ENCODE results near the gene NT5C3A.

The NT5C3A gene

DNA sequence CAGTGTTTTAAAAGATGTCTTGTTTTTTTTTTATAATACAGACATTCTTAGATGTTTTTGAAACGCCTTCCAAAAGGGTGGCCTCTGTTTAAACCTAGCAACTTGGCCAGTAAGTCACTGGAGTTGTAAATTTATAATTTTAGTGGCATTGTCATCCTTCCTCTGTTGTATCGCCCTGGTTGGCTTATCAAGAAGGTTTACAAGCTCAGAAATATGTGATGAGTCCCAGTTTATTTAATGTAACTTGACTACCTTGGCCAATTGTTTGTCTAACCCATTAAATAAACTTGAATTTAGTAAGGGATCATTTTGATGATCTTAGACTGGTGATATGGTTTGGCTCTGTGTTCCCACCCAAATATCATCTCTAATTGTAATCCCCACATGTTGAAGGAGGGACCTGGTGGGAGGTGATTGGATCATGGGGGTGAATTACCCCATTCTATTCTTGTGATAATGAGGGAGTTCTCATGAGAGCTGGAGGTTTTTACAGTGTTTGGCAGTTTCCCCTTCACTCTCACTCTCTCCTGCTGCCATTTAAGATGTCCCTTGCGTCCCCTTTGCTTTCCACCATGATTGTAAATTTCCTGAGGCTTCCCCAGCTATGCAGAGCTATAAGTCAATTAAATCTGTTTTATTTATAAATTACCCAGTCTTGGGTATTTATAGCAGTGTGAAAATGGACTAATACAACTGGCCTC is 13.4 kb upstream of the NT5C3A start:
- DNase-seq: no peak

DNA sequence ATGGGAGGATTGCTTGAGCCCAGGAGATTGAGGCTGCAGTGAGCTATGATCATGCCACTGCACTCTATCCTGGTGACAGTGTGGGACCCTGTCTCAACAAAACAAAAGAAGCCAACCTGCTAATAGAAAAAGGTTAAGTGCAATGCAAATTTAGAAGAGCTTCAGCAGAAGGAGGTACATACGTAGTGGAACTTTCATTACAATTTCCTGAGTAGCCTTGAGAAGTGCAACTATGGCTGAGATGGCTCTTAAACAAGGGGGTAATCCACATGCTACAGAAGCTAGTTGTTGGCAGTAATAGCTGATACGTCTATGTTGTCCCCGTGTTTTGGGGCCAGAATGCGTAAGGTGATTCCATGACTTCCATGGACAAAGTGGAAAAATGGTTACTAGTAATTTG is 10.7 kb upstream of the NT5C3A start:
- DNase-seq: no peak

DNA sequence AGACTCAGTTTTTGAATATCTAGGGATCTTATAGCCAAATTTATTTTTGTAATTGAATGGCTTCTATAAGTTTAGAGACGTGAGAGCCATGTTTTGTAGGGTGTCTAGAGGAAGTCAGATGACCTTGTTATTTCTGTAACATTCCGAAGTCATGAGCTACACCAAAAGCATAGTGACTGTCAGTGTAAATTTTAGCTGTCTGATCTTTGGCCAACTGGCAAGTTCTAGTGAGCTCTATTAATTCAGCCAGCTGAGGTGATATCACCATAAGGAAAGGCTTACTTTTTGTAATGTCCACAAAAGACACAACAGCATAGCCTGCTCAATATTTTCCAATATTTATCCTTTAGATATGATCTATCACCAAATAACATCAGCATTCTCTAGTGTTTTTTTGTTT is 9.9 kb upstream of the NT5C3A start:
- DNase-seq: no peak

DNA sequence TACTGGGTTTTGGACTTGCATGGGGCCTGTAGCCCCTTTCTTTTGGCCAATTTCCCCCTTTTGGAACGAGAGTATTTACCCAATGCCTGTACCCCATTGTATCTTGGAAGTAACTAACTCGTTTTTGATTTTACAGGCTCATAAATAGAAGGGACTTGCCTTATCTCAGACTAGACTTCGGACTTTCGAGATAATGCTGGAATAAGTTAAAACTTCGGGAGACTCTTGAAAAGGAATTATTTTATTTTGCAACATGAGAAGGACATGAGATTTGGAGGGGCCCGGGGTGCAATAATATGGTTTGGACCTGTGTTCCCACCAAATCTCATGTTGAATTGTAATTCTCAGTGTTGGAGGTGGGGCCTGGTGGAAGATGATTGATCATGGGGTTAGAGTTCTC is 8.3 kb upstream of the NT5C3A start:
- DNase-seq: no peak

DNA sequence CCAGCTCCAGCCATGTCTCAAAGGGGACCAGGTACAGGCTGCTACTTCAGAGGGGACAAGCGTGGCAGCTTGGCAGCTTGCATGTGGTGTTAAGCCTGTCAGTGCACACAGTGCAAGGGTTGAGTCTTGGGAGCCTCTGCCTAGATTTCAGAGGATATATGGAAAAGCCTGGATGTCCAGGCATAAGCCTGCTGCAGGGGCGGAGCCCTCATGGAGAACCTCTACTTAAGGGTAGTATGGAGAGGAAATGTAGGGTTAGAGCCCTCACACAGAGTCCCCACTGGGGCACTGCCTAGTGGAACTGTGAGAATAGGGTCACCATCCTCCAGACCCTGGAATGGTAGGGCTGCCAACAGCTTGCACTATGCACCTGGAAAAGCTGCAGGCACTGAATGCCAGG is 7.7 kb upstream of the NT5C3A start:
- no peak for DNase-seq

DNA sequence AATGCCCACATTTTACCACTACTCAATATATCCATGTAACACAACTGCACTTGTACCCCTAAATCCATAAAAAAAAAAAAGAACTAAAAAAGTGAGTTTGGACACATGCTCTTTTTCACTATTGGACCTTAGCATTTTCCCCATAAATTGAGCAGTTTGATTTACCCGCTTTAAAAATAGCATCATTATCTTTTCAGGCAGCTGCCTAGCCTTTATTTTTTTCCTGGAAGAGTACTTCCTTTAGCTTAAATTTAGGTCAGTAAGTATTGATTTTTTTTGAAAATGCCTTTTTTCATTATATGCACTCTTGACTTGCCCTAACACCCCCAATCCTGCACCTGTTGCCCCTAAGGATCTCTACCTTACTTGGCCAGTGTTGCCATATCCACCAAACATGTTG is 5.3 kb upstream of the NT5C3A start:
- no peak for DNase-seq

DNA sequence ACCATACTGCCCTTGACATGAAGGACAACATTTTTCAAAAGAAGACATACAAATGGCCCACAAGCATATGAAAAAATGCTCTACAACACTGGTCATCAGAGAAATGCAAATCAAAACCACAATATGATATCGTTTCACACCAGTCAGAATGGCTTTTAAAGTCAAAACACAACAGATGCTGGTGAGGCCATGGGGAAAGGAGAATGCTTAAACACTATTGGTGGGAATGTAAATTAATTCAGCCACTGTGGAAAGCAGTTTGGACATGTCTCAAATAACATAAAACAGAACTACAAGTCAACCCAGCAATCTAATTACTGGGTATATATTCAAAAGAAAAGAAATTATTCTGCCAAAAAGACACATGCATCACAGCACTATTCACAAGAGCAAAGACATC is 4.2 kb upstream of the NT5C3A start:
- DNase-seq: no peak

DNA sequence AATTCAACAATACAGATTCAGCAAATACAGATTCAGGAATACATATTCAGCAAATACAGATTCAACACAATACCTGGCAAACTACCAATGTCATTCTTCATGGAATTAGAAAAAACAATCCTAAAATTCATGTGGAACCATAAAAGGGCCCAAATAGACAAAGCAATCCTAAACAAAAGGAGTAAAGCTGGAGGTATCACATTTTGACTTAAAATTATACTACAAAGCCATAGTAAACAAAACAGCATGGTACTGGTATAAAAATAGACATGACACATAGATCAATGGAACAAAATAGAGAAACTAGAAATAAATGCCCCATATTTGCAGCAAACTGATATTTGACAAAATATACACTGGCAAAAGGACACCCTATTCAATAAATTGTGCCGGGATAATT is 3.4 kb upstream of the NT5C3A start:
- DNase-seq: no peak

DNA sequence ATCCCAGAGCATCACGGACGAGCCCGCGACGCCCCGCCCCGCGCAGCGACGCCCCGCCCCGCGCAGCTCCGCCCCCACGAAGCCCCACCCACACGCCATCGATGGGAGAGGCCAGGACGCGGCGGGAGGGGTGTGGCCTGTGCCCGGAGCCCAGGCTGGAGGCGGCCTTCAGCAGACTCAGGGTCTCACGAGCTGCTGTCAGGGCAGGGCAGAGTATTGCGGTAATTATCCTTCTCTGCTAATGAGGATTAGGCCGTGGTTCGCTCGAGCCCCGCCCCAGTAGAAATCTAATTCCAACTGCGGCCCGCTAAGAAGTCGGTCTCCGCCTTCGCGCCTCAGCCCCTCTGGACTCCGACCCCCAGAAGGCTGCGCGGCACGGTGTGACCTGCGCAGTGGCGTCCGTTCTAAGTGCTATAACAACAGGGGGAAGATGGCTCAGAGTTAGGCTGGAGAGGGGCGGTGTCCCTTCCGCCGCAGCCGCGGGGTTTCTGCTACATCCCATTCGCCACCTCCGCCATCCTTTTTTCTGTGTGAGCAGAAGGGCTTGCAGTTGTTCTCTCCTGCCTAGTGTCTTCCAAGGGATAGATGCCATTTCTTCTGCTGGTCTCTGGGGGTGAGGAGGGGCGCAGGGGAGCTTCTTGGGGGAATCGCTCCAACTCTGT is 337 bp upstream of the NT5C3A start:
- DNase-seq: peak; percentile 92

DNA sequence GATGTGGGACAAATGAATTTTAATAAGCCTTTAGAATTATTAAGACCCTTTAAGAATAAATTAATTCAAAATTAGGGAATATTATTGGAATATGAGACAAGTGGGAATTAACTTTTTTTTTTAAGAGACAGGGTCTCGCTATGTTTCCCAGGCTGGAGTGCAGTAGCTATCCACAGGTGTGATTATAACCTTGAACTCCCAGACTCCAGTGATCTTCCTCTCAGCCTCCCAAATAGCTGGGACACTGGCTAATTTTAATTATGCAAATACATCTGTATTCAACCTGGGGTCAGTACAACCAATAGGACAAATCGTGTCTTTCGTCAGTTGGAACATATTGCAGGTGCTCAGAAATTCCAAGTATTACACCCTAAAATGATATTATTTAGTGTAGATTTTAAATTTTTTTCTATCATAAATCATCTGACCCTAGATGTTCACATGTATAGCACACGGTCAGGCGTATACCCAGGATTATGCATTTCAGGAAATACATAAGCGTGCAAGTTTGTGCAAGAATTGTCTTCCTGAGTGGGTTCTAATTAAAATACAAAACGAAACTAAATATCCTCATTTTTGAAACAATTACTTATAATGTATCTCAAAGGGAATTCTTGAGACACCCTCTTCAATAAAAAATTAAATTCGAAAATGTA is 1.2 kb downstream of the NT5C3A start:
- DNase-seq: no peak

DNA sequence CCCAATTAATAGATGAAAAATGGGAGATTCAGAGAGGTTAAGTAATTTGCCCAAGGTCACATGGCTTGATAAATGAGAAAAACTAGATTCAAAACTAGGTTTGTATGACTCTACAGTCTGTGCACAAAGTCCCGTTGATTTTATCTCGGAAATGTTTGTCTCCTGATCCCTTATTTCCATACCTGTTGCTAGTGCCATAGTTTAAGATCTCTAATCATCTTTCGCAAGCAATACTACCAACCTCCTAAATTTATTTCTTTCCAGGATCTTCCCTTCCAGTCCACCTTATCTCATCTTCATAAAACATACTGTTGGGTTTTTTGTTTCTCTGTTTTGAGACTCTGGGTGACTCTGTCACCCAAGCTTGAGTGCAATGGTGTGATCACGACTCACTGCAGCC is 2.9 kb downstream of the NT5C3A start:
- DNase-seq: no peak

DNA sequence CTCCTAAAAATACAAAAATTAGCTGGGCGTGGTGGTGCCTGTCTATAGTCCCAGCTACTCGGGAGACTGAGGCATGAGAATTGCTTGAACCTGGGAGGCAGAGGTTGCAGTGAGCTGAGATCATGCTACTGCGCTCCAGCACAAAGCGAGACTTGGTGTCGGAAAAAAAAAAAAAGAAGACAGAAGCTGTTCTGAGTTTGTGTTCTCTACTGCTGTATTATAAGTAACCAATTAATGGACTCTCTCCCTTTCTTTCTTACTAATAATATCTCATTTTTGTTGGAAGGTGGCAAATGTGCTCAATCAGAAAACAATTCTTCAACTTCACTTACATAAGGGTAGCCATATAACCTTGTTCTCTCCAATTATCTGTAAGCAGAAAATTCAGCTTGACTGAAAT is 7.4 kb downstream of the NT5C3A start:
- DNase-seq: no peak

DNA sequence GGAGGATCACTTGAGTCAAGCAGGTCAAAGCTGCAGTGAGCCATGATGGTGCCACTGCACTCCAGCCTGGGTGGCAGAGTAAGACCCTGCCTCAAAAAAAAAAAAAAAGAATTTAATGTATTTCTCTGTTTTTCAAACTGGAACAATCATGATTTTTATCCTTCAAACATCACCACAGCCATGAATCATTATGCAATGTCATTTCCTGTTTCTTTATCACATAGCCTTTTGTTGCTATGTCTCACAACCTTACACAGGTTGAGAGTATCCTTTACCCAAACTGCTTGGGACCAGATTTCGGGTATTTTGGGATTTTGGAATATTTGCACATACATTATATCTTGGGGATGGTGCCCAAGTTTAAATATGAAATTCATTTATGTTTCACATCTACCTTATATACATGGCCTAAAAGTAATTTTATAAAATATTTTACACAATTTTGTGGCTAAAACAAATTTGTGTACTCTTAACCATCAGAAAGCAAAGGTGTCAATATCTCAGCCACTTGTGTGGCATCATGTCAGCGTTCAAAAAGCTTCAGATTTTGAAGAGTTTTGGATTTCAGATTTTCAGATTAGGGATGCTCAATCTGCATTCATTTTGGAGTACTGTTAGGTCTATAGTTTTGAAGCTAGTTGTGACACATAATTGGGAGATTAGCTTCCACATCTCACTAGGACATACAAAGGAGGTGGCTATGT is 8.2 kb downstream of the NT5C3A start:
- no peak for DNase-seq

DNA sequence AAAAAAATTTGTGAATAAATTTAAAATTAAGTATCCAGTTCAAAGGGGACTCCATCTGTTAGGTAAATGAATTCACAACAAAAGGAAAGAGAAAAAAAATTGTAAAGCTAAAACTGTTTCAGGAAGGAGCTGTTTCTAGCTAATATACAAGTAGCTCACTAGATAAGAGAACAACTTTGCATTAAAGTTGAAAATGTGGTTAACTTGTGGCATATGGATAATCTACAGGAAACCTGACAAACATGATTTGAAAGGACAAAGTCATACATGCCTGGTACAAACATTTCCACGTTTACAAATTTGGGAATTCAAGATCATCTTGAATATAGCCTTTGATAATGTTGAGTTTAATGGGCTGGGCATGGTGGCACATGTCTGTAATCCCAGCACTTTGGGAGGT is 8.9 kb downstream of the NT5C3A start:
- DNase-seq: no peak

DNA sequence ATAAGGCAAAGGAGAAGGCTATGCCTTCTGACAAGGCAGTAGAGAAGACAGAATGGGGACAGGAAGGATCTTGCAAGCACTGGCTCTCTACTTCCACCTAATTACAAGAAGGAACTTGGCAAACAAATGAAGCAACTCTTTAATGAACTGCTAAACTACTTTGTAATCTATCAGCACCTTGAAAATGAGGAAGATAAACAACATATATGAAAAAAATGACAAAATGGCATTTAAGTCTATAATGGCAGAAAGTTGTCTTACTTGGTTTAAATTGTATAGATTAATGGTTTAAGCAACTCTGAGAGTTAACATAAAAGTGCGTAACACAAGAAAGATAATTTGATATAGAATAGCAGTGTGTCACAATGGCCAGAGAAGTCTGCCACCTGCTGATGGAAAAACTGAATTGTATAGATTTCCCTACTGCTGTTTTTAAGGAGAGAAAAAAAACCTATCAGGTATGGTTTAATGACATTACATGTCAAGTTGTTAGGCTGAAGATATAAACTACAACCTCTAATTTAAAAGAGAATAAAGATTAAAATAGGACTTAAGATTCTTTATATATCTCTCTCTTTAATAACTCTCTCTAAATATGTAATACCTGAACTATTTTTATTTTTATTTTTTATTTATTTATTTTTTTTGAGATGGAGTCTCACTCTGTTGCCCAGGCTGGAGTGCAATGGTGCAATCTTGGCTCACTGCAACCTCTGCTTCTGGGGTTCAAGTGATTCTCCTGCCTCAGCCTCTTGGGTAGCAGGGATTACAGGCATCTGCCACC is 11.8 kb downstream of the NT5C3A start:
- no peak for DNase-seq

DNA sequence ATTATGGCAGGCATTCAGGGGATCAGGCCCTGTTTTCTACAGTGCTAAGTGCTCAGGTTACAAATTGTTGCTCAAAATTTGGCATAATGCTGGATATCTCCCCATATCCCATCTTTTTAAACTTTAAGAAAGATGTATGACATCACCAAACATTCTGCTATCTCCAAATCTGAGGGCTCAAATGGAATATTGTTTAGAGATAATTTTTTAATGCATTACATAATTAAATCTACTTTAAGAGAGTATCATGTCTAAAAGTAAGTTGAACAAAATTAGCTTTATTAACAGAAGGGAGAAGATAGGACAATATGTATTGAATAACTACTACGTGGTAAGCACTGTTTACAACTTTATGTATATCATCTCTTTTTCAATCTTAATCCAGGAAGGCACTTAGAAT is 13.9 kb downstream of the NT5C3A start:
- DNase-seq: no peak

DNA sequence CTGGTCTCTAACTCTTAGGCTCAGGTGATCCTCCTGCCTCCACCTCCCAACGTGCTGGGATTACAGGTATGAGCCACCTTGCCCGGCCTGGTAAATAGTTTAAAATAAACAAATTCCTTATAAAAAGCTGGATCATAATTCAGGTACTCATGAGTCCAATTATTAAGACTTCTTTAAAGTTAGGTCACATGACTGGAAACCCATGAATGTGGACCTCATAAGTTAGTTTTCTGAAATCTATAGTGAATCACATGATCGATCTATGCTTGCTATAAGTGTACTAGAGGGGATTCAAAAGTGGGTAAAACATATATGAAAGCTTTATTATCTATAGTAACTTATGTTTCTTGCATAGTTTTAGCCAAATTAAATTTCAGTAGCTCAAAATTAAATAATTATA is 14.3 kb downstream of the NT5C3A start:
- no peak for DNase-seq

DNA sequence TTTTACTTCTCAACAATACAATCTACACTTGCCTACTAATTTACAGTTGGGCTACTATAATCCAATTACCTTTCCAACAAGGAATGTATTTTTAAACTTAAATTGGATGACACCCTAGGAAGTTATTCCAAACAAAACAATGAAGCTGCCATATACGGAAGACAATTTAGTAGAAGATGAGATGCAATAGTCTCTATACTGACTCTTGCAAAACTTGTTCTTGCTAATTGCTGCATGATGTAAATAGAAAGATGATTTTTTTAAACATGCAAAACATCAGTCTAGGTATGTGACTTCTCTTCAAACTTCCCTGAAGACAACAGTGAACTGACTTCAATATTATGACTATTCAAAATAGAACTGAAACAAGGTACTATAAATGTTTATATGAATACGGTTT is 17.6 kb downstream of the NT5C3A start:
- DNase-seq: no peak

DNA sequence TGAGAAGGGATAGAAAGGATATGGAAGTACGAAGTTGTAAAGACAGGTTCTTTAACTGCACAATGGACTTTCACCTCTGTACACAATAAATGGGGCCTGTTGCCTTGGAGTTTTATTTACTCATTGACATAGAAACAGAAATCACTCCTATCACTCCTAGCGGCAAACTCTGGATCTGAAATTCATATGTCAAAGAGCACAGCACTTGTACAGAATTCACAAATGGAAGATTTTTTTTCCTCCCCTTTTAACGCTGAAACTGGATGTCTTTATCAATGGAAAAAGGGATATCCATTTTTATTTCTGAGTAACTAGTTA is 18.2 kb downstream of the NT5C3A start:
- no peak for DNase-seq

DNA sequence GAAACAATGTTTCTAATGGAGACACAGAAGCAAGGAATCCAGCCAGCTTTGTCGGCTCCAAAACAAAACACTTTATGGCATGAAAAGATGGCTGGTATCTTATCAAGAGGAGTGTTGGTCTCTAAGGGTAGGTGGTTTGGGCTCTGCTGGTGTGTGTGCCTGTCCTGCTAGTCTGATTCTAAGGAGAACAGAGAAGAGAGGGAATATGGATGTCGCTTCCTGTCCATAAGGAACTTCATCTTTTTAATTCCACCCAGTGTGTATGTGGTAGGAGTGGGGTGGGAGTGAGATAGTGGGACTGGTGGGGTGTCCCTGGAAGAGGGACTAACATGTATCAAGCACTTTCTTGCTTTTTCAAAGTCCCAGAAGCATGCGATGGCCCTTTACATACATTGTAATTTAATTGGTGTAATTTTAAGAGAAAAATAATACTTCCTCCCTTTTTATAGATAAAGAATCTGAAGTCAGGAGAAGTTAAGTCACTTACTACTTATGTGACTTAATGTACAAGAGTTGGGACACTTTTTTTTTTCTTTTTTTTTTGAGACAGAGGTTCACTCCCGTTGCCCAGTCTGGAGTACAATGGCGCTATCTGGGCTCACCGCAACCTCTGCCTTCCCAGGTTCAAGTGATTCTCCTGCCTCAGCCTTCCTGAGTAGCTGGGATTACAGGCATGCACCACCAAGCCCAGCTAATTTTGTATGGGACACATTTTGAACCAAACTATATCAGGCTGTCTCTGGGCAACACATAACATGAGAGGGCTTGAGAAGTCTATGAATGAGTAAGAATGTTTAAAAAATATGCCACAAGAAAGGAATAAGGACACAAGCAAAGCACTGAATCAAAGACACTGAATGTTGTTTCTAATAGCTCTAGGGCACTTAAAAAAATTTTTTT is 18.8 kb downstream of the NT5C3A start:
- DNase-seq: no peak

DNA sequence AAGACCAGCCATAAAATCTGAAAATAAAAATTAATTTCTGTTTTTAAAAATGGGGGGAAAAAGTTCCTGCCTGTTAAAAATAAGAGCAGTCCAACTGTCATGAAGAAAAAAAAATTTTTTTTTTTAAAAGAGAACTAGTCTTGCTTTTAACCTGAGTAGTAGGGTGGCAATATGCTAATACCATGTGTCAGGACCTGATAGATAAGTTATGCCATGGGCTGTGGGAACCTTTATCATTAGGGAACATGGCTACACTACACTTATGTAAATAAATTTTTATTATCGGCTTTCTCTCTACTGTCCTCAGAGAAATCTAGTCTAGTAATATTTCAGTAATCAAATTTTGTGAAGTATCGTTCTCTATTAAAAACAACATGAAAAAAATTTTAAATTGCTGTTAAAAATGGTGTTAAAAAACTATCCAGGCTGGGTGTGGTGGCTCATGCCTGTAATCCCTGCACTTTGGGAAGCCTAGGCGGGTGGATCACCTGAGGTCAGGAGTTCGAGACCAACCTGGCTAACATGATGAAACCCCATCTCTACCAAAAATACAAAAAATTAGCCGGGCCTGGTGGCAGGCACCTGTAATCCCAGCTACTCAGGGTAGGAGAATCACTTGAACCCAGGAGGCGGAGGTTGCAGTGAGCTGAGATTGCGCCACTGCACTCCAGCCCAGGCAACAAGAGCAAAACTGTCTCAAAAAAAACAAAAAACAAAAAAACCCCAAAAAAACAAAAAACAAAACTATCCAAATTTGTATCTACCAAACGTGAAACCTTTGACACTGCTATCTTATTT is 20.7 kb downstream of the NT5C3A start:
- no peak for DNase-seq
